Neural cell (in vitro differentiated cells): ENCODE measurements around the gene SPTBN2. TPM values are rescaled to one million over a fixed set of nuclear protein-coding genes. Genes with fewer than 3 reads are reported as not detected.

ENCODE experiments used
- H2AFZ ChIP-seq: fragments of 200-600, 300-800 bp; sonication (generic), shearing (Covaris generic); 2 replicates; pipeline ENCODE4 v1.6.0; 2014; ENCODE audit warnings: low read depth, mild to moderate bottlenecking, antibody characterized with exemption, low read length, moderate library complexity
- H3F3A ChIP-seq: fragments of 200-600 bp; shearing (Covaris generic); 2 replicates; pipeline ENCODE4 v1.6.1; 2016; ENCODE audit warnings: mild to moderate bottlenecking, moderate library complexity, mixed read lengths, antibody characterized with exemption, low read length; ENCODE audit not compliant: insufficient read depth, poor library complexity, severe bottlenecking
- H3K27ac ChIP-seq: fragments of 200-600, 300-800 bp; sonication (generic), shearing (Covaris generic); 2 replicates; pipeline ENCODE4 v1.5.1; 2014; ENCODE audit warnings: mild to moderate bottlenecking, low read length, moderate library complexity
- H3K27me3 ChIP-seq: fragments of 300-800, 200-600 bp; sonication (generic), shearing (Covaris generic); 2 replicates; pipeline ENCODE4 v1.6.0; 2014; ENCODE audit warnings: mild to moderate bottlenecking, low read depth, low read length, moderate library complexity; ENCODE audit not compliant: insufficient read depth
- H3K36me3 ChIP-seq: fragments of 300-800, 200-600 bp; sonication (generic), shearing (Covaris generic); 2 replicates; pipeline ENCODE4 v1.5.1; 2014; ENCODE audit warnings: mild to moderate bottlenecking, antibody characterized with exemption, low read length, moderate library complexity; ENCODE audit not compliant: insufficient read depth
- H3K4me2 ChIP-seq: fragments of 300-800, 200-600 bp; sonication (generic), shearing (Covaris generic); 2 replicates; pipeline ENCODE4 v1.6.0; 2014; ENCODE audit warnings: mild to moderate bottlenecking, low read length
- H3K4me3 ChIP-seq: fragments of 300-800, 200-600 bp; sonication (generic), shearing (Covaris generic); 2 replicates; pipeline ENCODE4 v1.5.1; 2014; ENCODE audit warnings: mild to moderate bottlenecking, low read length, moderate library complexity
- H3K79me2 ChIP-seq: fragments of 200-600 bp; shearing (Covaris generic); replicated peaks from 2 replicates; pipeline ENCODE4 v1.6.0; 2014; ENCODE audit warnings: mild to moderate bottlenecking, low read length, moderate library complexity; ENCODE audit not compliant: insufficient read depth
- H3K9ac ChIP-seq: fragments of 300-800, 200-600 bp; sonication (generic), shearing (Covaris generic); 2 replicates; pipeline ENCODE4 v1.6.1; 2016; ENCODE audit warnings: mild to moderate bottlenecking, low read length, mixed read lengths
- H3K9me2 ChIP-seq: fragments of 200-600 bp; shearing (Covaris generic); 2 replicates; pipeline ENCODE4 v1.6.1; 2016; ENCODE audit warnings: mild to moderate bottlenecking, low read length, mixed read lengths; ENCODE audit not compliant: insufficient read depth
- H3K9me3 ChIP-seq: fragments of 200-600, 300-800 bp; sonication (generic), shearing (Covaris generic); 2 replicates; pipeline ENCODE4 v1.6.1; 2016; ENCODE audit warnings: mild to moderate bottlenecking, mixed run types, low read length, moderate library complexity, mixed read lengths
- H4K20me1 ChIP-seq: fragments of 200-600 bp; shearing (Covaris generic); 2 replicates; pipeline ENCODE4 v1.6.1; 2016; ENCODE audit warnings: mild to moderate bottlenecking, mixed run types; ENCODE audit not compliant: insufficient read depth
- CTCF ChIP-seq: fragments of 450-650 bp; IDR thresholded peaks from 2 replicates; pipeline ENCODE4 v1.5.1; 2014; ENCODE audit warnings: antibody characterized with exemption, mild to moderate bottlenecking, moderate library complexity; ENCODE audit not compliant: poor library complexity, severe bottlenecking
- EP300 ChIP-seq: fragments of 450-650 bp; conservative IDR thresholded peaks from 2 replicates; pipeline ENCODE4 v1.6.1; 2014; ENCODE audit warnings: antibody characterized with exemption, mild to moderate bottlenecking, moderate library complexity; ENCODE audit not compliant: poor library complexity, severe bottlenecking
- EZH2 ChIP-seq: fragments of 200-600, 300-800 bp; shearing (Covaris generic), sonication (generic); IDR thresholded peaks from 2 replicates; pipeline ENCODE4 v1.6.1; 2014; ENCODE audit warnings: antibody characterized with exemption, low read length, borderline replicate concordance, mild to moderate bottlenecking; ENCODE audit not compliant: insufficient read depth, poor library complexity, severe bottlenecking
- MXI1 ChIP-seq: fragments of 450-650 bp; conservative IDR thresholded peaks from 2 replicates; pipeline ENCODE4 v1.6.1; 2014; ENCODE audit warnings: antibody characterized with exemption, mild to moderate bottlenecking; ENCODE audit not compliant: poor library complexity, severe bottlenecking
- POLR2AphosphoS5 ChIP-seq: IDR thresholded peaks from 2 replicates; pipeline ENCODE4 v1.6.1; 2012
- RAD21 ChIP-seq: fragments of 450-650 bp; conservative IDR thresholded peaks from 2 replicates; pipeline ENCODE4 v1.6.1; 2014; ENCODE audit warnings: antibody characterized with exemption, mild to moderate bottlenecking, moderate library complexity
- REST ChIP-seq: IDR thresholded peaks from 2 replicates; pipeline ENCODE4 v1.6.1; 2012; ENCODE audit warnings: borderline replicate concordance
- SMC3 ChIP-seq: fragments of 450-650 bp; conservative IDR thresholded peaks from 2 replicates; pipeline ENCODE4 v1.6.1; 2014; ENCODE audit warnings: antibody characterized with exemption, mild to moderate bottlenecking, moderate library complexity; ENCODE audit not compliant: poor library complexity
- TAF1 ChIP-seq: IDR thresholded peaks from 2 replicates; pipeline ENCODE4 v1.6.1; 2012; ENCODE audit warnings: low read depth
- polyA plus RNA-seq: library from polyadenylated mRNA; depleted of rRNA; stranded (reverse); fragments of >200 nt; gene quantifications from 2 replicates; pipeline ENCODE4 v1.2.3, GENCODE V29; 2014

SPTBN2 gene
- polyA plus RNA-seq, 1 donor from 2014 or later = 159 TPM

GRCh38 chr11:66653123-66653522, 75.9 kb downstream of the SPTBN2 start:
- Histone ChIP-seq H3K4me2 (no peak overlapping the region), H2AFZ (no peak overlapping the region), H3K9me2 (no peaks in the 10 kb centered on the region), H3K4me3 (no peak overlapping the region), H3K27ac (no peak overlapping the region), H3K9ac (no peak overlapping the region), H4K20me1 (peaks cover 6% of the 10 kb centered on the region), H3F3A (no peaks in the 10 kb centered on the region), H3K9me3 (no peaks in the 10 kb centered on the region), H3K36me3 (no peaks in the 10 kb centered on the region), H3K79me2 (peaks cover 50% of the 10 kb centered on the region), H3K27me3 (no peaks in the 10 kb centered on the region)
- TF ChIP-seq POLR2AphosphoS5 (no peak), EP300 (no peak), RAD21 (no peak), REST (no peak), MXI1 (no peak), SMC3 (no peak), TAF1 (no peak), EZH2 (no peak), CTCF (no peak)

- Histone ChIP-seq H3F3A (no peaks in the 10 kb centered on the region), H3K79me2 (peaks cover 52% of the 10 kb centered on the region), H3K9ac (no peak overlapping the region), H2AFZ (no peak overlapping the region), H3K9me3 (no peaks in the 10 kb centered on the region), H3K4me2 (no peak overlapping the region), H3K27ac (no peak overlapping the region), H3K36me3 (no peaks in the 10 kb centered on the region), H3K27me3 (no peaks in the 10 kb centered on the region), H3K4me3 (no peak overlapping the region), H4K20me1 (peaks cover 6% of the 10 kb centered on the region), H3K9me2 (no peaks in the 10 kb centered on the region)
- no peak for TF ChIP-seq MXI1
- TF ChIP-seq POLR2AphosphoS5 = peak; percentile 17
These were observed 76.4 kb downstream of the SPTBN2 start for GRCh38 chr11:66652651-66653050.

GRCh38 chr11:66651016-66651415, 78.0 kb downstream of the SPTBN2 start:
- Histone ChIP-seq H3K9ac (no peak overlapping the region), H3K36me3 (peaks cover 10% of the 10 kb centered on the region), H4K20me1 (peaks cover 22% of the 10 kb centered on the region), H3F3A (no peaks in the 10 kb centered on the region), H3K4me2 (no peak overlapping the region), H3K27ac (no peak overlapping the region), H3K9me3 (no peaks in the 10 kb centered on the region), H2AFZ (no peak overlapping the region), H3K9me2 (no peaks in the 10 kb centered on the region), H3K27me3 (no peaks in the 10 kb centered on the region), H3K4me3 (no peak overlapping the region), H3K79me2 (peaks cover 68% of the 10 kb centered on the region)
- TF ChIP-seq EP300 = no peak
- TF ChIP-seq EZH2 = no peak
- TF ChIP-seq MXI1 = no peak
- TF ChIP-seq RAD21 = no peak
- TF ChIP-seq TAF1 = no peak
- no peak for TF ChIP-seq POLR2AphosphoS5
